DND-41 (cell line): Measurements from ENCODE around the gene RASGRP1.

Experiments
- ATAC-seq: fragments of 200-7000 bp; cut with Tn5 transposase; 3 replicates; pipeline ENCODE4 v1.9.1; 2021; ENCODE audit warnings: low read depth; ENCODE audit not compliant: insufficient read depth
- DNase-seq: peaks from one replicate; pipeline ENCODE4 v3.0.0-alpha.2; 2020
- H2AFZ ChIP-seq: 2 replicates; pipeline ENCODE4 v1.6.0; 2012; ENCODE audit warnings: low read depth, low read length
- H3K27ac ChIP-seq: 2 replicates; pipeline ENCODE4 v1.5.1; 2012; ENCODE audit warnings: low read length, inconsistent platforms
- H3K27me3 ChIP-seq: fragments of 200-600 bp; sonication (generic); 2 replicates; pipeline ENCODE4 v1.6.0; 2012; ENCODE audit warnings: low read length, mild to moderate bottlenecking, inconsistent platforms; ENCODE audit not compliant: insufficient read depth, poor library complexity
- H3K36me3 ChIP-seq: 2 replicates; pipeline ENCODE4 v1.5.1; 2012; ENCODE audit warnings: low read length, inconsistent platforms; ENCODE audit not compliant: insufficient read depth
- H3K4me1 ChIP-seq: 2 replicates; pipeline ENCODE4 v1.5.1; 2012; ENCODE audit warnings: mild to moderate bottlenecking, low read length; ENCODE audit not compliant: insufficient read depth
- H3K4me2 ChIP-seq: 2 replicates; pipeline ENCODE4 v1.6.0; 2012; ENCODE audit warnings: mild to moderate bottlenecking, moderate library complexity, low read length, inconsistent platforms; ENCODE audit not compliant: insufficient read depth
- H3K4me3 ChIP-seq, 2 experiments: fragments of 200-600 bp in 1 of 2; shearing (Covaris generic) in 1 of 2; 2 replicates each; pipeline ENCODE4 v1.5.1; 2012 to 2016; ENCODE audit warnings: inconsistent platforms in 2 of 2, low read length in 2 of 2, mild to moderate bottlenecking in 2 of 2, low read depth in 1 of 2, moderate library complexity in 1 of 2
- H3K79me2 ChIP-seq: 2 replicates; pipeline ENCODE4 v1.6.0; 2012; ENCODE audit warnings: low read length, inconsistent platforms; ENCODE audit not compliant: insufficient read depth
- H3K9ac ChIP-seq: 2 replicates; pipeline ENCODE4 v1.6.0; 2012; ENCODE audit warnings: low read depth, mild to moderate bottlenecking, inconsistent platforms, low read length, moderate library complexity
- H3K9me3 ChIP-seq: 2 replicates; pipeline ENCODE4 v1.5.1; 2012; ENCODE audit warnings: low read length, moderate library complexity, mild to moderate bottlenecking, inconsistent platforms; ENCODE audit not compliant: insufficient read depth, severe bottlenecking
- H4K20me1 ChIP-seq: 2 replicates; pipeline ENCODE4 v1.6.0; 2012; ENCODE audit warnings: low read length; ENCODE audit not compliant: insufficient read depth
- CTCF ChIP-seq: IDR thresholded peaks from 2 replicates; pipeline ENCODE4 v1.5.1; 2012; ENCODE audit warnings: borderline replicate concordance, low read length, moderate library complexity, mild to moderate bottlenecking; ENCODE audit not compliant: poor library complexity, severe bottlenecking; ENCODE audit errors: extremely low read depth
- EZH2 ChIP-seq: IDR thresholded peaks from 3 replicates; pipeline ENCODE4 v1.6.1; 2012; ENCODE audit warnings: borderline replicate concordance, low read depth, mild to moderate bottlenecking, moderate library complexity, low read length, inconsistent platforms; ENCODE audit not compliant: severe bottlenecking

Gene RASGRP1

GRCh38 chr15:38576837-38577236 is 12.2 kb upstream of the RASGRP1 start:
- ATAC-seq (no peak), DNase-seq (no peak)
- Histone ChIP-seq H3K9ac (no peak overlapping the region), H3K4me3 (no peak overlapping the region), H2AFZ (no peak overlapping the region), H3K9me3 (no peaks in the 10 kb centered on the region), H3K4me2 (no peak overlapping the region), H3K27ac (no peak overlapping the region), H4K20me1 (no peaks in the 10 kb centered on the region), H3K4me1 (no peaks in the 10 kb centered on the region), H3K79me2 (no peaks in the 10 kb centered on the region), H3K27me3 (no peaks in the 10 kb centered on the region), H3K36me3 (no peaks in the 10 kb centered on the region)
- TF ChIP-seq CTCF (no peak), EZH2 (no peak)

DNA sequence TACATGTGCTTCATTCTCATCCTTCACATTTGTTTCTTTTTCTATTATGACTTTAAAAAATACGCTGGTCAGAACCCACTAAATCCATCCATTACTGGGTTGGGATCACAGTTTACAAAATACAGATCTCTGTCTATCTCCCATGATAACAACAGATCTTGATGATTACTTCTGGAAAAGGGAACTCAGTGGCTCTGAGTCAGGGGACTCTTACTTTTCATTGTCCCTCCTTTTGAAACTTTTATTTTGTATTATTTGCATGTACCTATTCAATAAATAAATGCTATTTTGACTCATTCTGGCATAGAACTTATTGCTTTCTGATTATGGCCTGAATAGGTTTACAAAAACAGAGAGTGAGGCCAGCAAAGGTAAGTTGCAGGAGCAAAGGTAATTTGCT is 11.6 kb upstream of the RASGRP1 start:
- H3K4me1 ChIP-seq = no peaks in the 10 kb centered on the region
- no peak overlapping the region for H2AFZ ChIP-seq
- no peaks in the 10 kb centered on the region for H4K20me1 ChIP-seq
- ATAC-seq (no peak), DNase-seq (no peak)
- H3K9ac ChIP-seq = no peak overlapping the region
- H3K36me3 ChIP-seq = no peaks in the 10 kb centered on the region
- no peak overlapping the region for H3K4me3 ChIP-seq
- no peaks in the 10 kb centered on the region for H3K79me2 ChIP-seq
- H3K27me3 ChIP-seq = no peaks in the 10 kb centered on the region
- H3K9me3 ChIP-seq = no peaks in the 10 kb centered on the region
- no peak for TF ChIP-seq CTCF
- TF ChIP-seq EZH2 = no peak
- H3K27ac ChIP-seq = no peak overlapping the region
- no peak overlapping the region for H3K4me2 ChIP-seq

GRCh38 chr15:38565287-38565670 is 665 bp upstream of the RASGRP1 start:
- no peaks in the 10 kb centered on the region for H3K27me3 ChIP-seq
- DNase-seq (no peak), ATAC-seq (no peak)
- no peaks in the 10 kb centered on the region for H3K36me3 ChIP-seq
- no peaks in the 10 kb centered on the region; the same call in 1 of the 2 replicates for H4K20me1 ChIP-seq
- peak overlapping the region; percentile 66 for H3K9ac ChIP-seq
- peaks cover 29% of the 10 kb centered on the region for H3K4me1 ChIP-seq
- peak overlapping the region in 1 of 2 experiments; percentile 68; a peak in 1 of 4 replicates for H3K4me3 ChIP-seq
- H3K27ac ChIP-seq = no peak overlapping the region
- peak overlapping the region; percentile 91 for H3K4me2 ChIP-seq
- H3K9me3 ChIP-seq = no peaks in the 10 kb centered on the region
- peaks cover 11% of the 10 kb centered on the region for H3K79me2 ChIP-seq
- no peak overlapping the region for H2AFZ ChIP-seq
- TF ChIP-seq EZH2 (no peak), CTCF (no peak)
